HG03108 (cell line): Measurements from ENCODE around the gene NLRP7.

Experiments
- ATAC-seq: cut with Tn5 transposase; IDR thresholded peaks from one replicate; pipeline ENCODE4 v1.9.1; 2021; ENCODE audit warnings: moderate library complexity; ENCODE audit not compliant: unreplicated experiment

Gene NLRP7

GRCh38 chr19:54875506-54875905 is 71.8 kb downstream of the NLRP7 start:
- ATAC-seq, result no peak

- ATAC-seq, result no peak
Measured at GRCh38 chr19:54873990-54874389, 73.3 kb downstream of the NLRP7 start, which contains the start of gene FCAR. Gene FCAR, plus strand, starts transcription at chr19:54874235. Its CDS starts 55 bp downstream, at chr19:54874290.
